ENCODE results near the gene PTPRD. TPM values are rescaled to one million over a fixed set of nuclear protein-coding genes. Genes with fewer than 3 reads are reported as not detected.

The PTPRD gene
- total RNA-seq, 1 experiment from 2014 or later = 1.8 TPM

DNA sequence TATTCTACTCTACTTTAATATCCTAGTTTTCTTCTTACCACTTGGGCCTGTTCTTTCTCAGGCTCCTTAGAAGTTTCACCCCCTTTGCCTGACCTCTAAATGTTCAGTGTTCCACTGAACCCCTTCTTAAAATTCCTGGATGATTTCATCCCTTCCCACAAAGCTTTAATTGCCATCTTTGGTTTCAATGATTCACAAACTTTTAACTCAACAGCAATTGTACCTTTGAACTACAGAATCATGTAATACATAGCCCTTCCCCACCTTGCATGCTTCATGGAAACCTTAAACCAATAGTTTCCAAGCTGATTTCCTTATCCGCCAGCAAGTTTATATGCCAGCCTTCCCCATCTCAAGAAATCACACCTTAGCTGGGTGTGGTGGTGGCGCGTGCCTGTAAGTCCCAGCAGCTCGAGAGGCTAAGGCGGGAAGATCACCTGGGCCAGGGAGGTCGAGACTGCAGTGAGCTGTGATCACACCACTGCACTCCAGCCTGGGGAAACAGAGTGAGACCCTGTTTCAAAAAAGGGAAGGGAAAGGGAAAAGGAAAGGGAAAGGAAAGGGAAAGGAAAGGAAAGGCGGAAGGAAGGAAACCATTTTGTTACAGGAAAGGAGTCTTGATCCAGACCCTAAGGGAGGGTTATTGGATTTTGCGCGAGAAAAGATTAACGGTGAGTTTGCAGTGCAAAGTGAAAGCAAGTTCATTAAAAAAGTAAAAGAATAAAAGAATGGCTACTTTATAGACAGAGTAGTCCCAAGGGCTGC, 1789.5 kb downstream of the PTPRD start:
- H3K27me3 Mint-ChIP-seq (ENCODE audit: unreplicated experiment) = no peaks in the 10 kb centered on the region
- H3K4me1 Mint-ChIP-seq (ENCODE audit: low read depth, unreplicated experiment) = no peaks in the 10 kb centered on the region
- no peaks in the 10 kb centered on the region for H3K36me3 Mint-ChIP-seq (ENCODE audit: insufficient read depth, unreplicated experiment)
- H3K27ac Mint-ChIP-seq (ENCODE audit: unreplicated experiment) = no peak overlapping the region
- no TSS peak for BruUV-seq (replicated peaks)
- intact Hi-C loops (cut with micrococcal nuclease; ENCODE audit: unreplicated experiment) = no loop called here
- TF ChIP-seq, protein P1, sequence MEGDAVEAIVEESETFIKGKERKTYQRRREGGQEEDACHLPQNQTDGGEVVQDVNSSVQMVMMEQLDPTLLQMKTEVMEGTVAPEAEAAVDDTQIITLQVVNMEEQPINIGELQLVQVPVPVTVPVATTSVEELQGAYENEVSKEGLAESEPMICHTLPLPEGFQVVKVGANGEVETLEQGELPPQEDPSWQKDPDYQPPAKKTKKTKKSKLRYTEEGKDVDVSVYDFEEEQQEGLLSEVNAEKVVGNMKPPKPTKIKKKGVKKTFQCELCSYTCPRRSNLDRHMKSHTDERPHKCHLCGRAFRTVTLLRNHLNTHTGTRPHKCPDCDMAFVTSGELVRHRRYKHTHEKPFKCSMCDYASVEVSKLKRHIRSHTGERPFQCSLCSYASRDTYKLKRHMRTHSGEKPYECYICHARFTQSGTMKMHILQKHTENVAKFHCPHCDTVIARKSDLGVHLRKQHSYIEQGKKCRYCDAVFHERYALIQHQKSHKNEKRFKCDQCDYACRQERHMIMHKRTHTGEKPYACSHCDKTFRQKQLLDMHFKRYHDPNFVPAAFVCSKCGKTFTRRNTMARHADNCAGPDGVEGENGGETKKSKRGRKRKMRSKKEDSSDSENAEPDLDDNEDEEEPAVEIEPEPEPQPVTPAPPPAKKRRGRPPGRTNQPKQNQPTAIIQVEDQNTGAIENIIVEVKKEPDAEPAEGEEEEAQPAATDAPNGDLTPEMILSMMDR (IDR thresholded peaks at IDR 0.05; ENCODE audit: unreplicated experiment) = no peak
- H3K9me3 Mint-ChIP-seq (ENCODE audit: low read depth, unreplicated experiment) = peaks cover 11% of the 10 kb centered on the region
- no peak for DNase-seq
- H3K4me3 Mint-ChIP-seq (ENCODE audit: low read depth, unreplicated experiment) = no peak overlapping the region
- CTCF ChIA-PET = no interaction called here

DNA sequence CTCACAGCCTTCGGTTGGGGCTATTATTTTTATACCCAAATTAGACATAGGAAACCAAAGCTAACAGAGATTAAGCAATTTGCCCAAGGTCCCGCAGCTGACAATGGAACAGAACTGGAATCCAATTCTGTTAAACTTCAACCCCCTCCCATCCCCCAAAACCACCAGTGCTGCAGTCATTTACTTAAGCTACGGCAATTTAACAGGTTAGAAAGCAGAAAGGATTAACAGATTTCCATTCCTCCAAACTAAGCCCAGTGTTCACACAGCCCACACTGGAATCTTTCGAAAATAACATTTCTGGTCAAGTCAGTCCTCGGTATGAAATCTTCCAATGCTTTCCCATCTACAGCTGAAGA, 1790.2 kb downstream of the PTPRD start:
- CTCF ChIA-PET = no interaction called here
- TF ChIP-seq, protein P1 (IDR thresholded peaks at IDR 0.05; ENCODE audit: unreplicated experiment) = no peak
- Mint-ChIP-seq H3K9me3 (ENCODE audit: low read depth, unreplicated experiment) (peaks cover 11% of the 10 kb centered on the region), H3K27ac (ENCODE audit: unreplicated experiment) (no peak overlapping the region), H3K27me3 (ENCODE audit: unreplicated experiment) (no peaks in the 10 kb centered on the region), H3K36me3 (ENCODE audit: insufficient read depth, unreplicated experiment) (no peaks in the 10 kb centered on the region), H3K4me1 (ENCODE audit: low read depth, unreplicated experiment) (no peaks in the 10 kb centered on the region), H3K4me3 (ENCODE audit: low read depth, unreplicated experiment) (no peak overlapping the region)
- BruUV-seq (replicated peaks) = no TSS peak
- DNase-seq = no peak
- intact Hi-C loops (cut with micrococcal nuclease; ENCODE audit: unreplicated experiment) = no loop called here

DNA sequence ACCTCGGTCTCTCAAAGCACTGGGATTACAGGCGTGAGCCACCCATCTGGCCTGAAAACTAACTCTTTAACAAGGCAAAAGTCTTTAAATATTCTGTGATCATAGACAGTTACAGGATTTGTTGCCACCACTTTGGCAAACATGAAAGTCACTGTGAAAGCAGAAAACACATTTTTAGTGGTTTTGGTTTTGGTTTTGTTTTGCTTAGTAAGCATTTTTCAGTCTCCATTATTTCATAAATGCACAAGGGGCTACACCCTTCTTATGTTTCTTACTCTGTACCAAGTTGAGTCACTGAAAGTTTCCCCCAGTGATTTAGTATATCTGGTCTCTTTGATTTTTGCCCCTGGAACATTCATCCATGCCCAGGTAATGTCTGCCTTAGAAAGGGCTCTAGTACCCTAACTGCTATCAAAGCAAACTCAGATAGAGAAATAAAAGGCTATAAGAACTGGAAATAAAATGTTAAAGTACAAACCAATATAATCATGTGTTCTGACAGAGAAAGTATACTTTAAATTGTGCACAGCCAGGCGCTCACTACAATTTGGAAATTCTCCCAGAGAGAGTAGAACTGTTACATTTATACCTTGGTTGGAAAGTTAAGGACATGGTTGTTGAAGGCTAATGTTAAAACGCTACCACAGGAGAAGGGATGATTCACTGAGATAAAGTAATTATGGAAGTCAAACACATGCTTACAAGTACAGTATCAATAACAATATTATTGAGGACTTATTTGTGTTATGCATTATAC, 1790.7 kb downstream of the PTPRD start:
- Mint-ChIP-seq H3K9me3 (ENCODE audit: low read depth, unreplicated experiment) (peaks cover 11% of the 10 kb centered on the region), H3K36me3 (ENCODE audit: insufficient read depth, unreplicated experiment) (no peaks in the 10 kb centered on the region), H3K4me3 (ENCODE audit: low read depth, unreplicated experiment) (no peak overlapping the region), H3K27ac (ENCODE audit: unreplicated experiment) (no peak overlapping the region), H3K4me1 (ENCODE audit: low read depth, unreplicated experiment) (no peaks in the 10 kb centered on the region), H3K27me3 (ENCODE audit: unreplicated experiment) (no peaks in the 10 kb centered on the region)
- BruUV-seq (replicated peaks) = no TSS peak
- TF ChIP-seq, protein P1 (IDR thresholded peaks at IDR 0.05; ENCODE audit: unreplicated experiment) = no peak
- DNase-seq = no peak
- intact Hi-C loops (cut with micrococcal nuclease; ENCODE audit: unreplicated experiment) = no loop called here
- CTCF ChIA-PET = no interaction called here

DNA sequence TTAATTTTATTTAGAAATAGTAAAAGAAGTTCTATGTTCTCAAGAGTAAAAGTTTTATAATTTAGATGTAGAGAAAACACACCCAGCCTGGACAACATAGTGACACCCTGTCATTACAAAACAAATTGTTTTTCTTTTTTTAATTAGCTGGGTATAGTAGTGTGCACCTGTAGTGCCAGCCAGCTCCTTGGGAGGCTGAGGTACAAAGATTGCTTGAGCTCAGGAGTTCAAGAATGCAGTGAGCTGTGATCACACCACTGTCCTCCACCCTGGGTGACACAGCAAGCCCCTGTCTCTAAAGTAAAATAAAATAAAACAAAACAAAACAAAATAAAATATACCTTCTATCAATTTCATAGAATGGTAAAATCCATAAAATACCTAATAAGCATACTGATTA, 1795.5 kb downstream of the PTPRD start:
- CTCF ChIA-PET = no interaction called here
- H3K27ac Mint-ChIP-seq (ENCODE audit: unreplicated experiment) = no peak overlapping the region
- H3K36me3 Mint-ChIP-seq (ENCODE audit: insufficient read depth, unreplicated experiment) = no peaks in the 10 kb centered on the region
- BruUV-seq (replicated peaks) = no TSS peak
- no peaks in the 10 kb centered on the region for H3K27me3 Mint-ChIP-seq (ENCODE audit: unreplicated experiment)
- TF ChIP-seq, protein P1 (IDR thresholded peaks at IDR 0.05; ENCODE audit: unreplicated experiment) = no peak
- no peaks in the 10 kb centered on the region for H3K4me1 Mint-ChIP-seq (ENCODE audit: low read depth, unreplicated experiment)
- peaks cover 6% of the 10 kb centered on the region for H3K9me3 Mint-ChIP-seq (ENCODE audit: low read depth, unreplicated experiment)
- intact Hi-C loops (cut with micrococcal nuclease; ENCODE audit: unreplicated experiment) = no loop called here
- no peak overlapping the region for H3K4me3 Mint-ChIP-seq (ENCODE audit: low read depth, unreplicated experiment)
- DNase-seq = no peak

Data from Calu3 (cell line).